Left ventricle myocardium inferior (tissue), 1 donor: ENCODE measurements around the gene NANS. TPM values are rescaled to one million over a fixed set of nuclear protein-coding genes. Genes with fewer than 3 reads are reported as not detected.

Source experiments
- DNase-seq: peaks from one replicate; pipeline ENCODE4 v3.0.0-alpha.2; 2020
- H3K27ac ChIP-seq: fragments of 200-600 bp; replicated peaks from 2 replicates; pipeline ENCODE4 v1.8.0; 2021
- H3K27me3 ChIP-seq: fragments of 200-600 bp; 2 replicates; pipeline ENCODE4 v1.8.0; 2021; ENCODE audit warnings: low read depth
- H3K36me3 ChIP-seq: fragments of 200-600 bp; 2 replicates; pipeline ENCODE4 v1.8.0; 2021
- H3K4me1 ChIP-seq: fragments of 200-600 bp; 2 replicates; pipeline ENCODE4 v1.8.0; 2021
- H3K4me3 ChIP-seq: fragments of 200-600 bp; 2 replicates; pipeline ENCODE4 v1.8.0; 2021; ENCODE audit warnings: mild to moderate bottlenecking, moderate library complexity
- H3K9me3 ChIP-seq: fragments of 200-600 bp; replicated peaks from 2 replicates; pipeline ENCODE4 v1.8.0; 2021
- intact Hi-C: fragments of 100-400 bp; cut with micrococcal nuclease; formaldehyde crosslinking; loops from one replicate; pipeline ENCODE4 v1.11.0; 2022
- total RNA-seq: library from RNA; stranded (reverse); fragmentation: NEBNext Ultra II Directional; extraction: Animal tissue kit (Norgen Biotek cat#: 25700); gene quantifications from one replicate; pipeline ENCODE4 v1.2.1, GENCODE V29; 2021
- TF ChIP-seq, protein P1 (sequence below): fragments of 200-600 bp; IDR thresholded peaks from 2 replicates; pipeline ENCODE4 v1.8.0; 2021; ENCODE audit warnings: antibody characterized with exemption, mild to moderate bottlenecking, borderline replicate concordance
- donor health status: DM: no; HTN: yes; CAD: no; lungs with severe emphysema.

NANS gene
- total RNA-seq, 1 donor from 2014 or later: 38.6 TPM

DNA sequence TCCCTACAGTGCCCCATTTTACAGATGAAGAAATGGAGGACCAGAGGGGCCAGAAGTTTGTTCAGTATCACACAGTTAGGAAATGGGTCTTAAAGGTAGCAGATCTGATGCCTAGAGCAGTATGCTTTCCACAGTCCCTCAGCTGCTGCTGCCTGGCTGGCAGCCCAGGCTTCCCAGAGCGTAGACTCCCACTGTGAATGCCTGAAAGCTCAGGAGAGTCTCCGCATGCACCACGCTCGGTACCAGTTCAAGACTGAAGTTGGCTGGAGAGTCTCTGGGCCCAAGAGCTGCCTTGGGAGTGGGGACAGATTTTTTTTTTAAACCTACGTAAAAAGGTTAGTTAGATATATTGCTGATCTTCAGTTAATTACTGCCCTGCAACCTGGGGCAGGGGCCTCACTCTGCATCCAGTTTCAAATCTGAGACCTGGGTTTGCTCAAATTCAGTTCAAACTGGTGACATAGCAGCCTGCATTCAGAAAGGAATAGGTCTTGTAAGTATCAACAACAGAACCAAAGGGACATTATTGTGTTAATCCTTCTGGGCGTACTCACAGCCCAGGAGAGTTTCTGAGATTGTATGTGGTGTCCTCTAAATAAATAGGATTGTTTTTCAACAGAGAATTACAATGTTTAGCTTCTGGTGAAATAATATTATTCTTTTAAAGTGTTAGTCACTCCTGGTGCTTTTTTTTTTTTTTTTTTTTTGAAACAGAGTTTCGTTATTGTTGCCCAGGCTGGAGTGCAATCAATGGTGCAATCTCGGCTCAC lies 8.3 kb downstream of the NANS start:
- H3K27ac ChIP-seq: no peak overlapping the region
- no peaks in the 10 kb centered on the region for H3K4me1 ChIP-seq
- H3K27me3 ChIP-seq: no peaks in the 10 kb centered on the region
- peaks cover 48% of the 10 kb centered on the region for H3K36me3 ChIP-seq
- TF ChIP-seq, protein P1, sequence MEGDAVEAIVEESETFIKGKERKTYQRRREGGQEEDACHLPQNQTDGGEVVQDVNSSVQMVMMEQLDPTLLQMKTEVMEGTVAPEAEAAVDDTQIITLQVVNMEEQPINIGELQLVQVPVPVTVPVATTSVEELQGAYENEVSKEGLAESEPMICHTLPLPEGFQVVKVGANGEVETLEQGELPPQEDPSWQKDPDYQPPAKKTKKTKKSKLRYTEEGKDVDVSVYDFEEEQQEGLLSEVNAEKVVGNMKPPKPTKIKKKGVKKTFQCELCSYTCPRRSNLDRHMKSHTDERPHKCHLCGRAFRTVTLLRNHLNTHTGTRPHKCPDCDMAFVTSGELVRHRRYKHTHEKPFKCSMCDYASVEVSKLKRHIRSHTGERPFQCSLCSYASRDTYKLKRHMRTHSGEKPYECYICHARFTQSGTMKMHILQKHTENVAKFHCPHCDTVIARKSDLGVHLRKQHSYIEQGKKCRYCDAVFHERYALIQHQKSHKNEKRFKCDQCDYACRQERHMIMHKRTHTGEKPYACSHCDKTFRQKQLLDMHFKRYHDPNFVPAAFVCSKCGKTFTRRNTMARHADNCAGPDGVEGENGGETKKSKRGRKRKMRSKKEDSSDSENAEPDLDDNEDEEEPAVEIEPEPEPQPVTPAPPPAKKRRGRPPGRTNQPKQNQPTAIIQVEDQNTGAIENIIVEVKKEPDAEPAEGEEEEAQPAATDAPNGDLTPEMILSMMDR: no peak
- intact Hi-C loops: no loop called here
- H3K9me3 ChIP-seq: no peaks in the 10 kb centered on the region
- no peak for DNase-seq
- no peak overlapping the region for H3K4me3 ChIP-seq

DNA sequence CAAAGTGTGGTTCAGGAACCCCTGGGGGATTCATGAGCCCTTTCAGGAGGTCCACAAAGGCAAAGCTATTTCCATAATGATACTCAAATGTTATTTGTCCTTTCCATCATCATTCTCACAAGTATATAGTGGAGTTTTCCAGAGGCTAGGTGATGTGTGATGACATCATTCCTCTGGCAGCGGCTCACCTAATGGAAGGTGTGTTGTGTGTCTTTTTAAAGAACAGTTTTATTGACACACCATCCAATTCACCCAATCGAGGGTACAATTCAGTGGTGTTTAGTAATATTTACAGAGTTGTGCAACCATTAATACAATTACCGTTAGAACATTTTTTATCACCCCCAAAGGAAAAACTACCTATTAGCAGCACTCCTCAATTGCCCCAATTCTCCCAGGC lies 9.7 kb downstream of the NANS start:
- Histone ChIP-seq H3K9me3 (no peaks in the 10 kb centered on the region), H3K27ac (no peak overlapping the region), H3K4me1 (no peaks in the 10 kb centered on the region), H3K36me3 (peaks cover 41% of the 10 kb centered on the region), H3K27me3 (no peaks in the 10 kb centered on the region), H3K4me3 (no peak overlapping the region)
- DNase-seq: no peak
- TF ChIP-seq, protein P1: no peak
- intact Hi-C loops: no loop called here

DNA sequence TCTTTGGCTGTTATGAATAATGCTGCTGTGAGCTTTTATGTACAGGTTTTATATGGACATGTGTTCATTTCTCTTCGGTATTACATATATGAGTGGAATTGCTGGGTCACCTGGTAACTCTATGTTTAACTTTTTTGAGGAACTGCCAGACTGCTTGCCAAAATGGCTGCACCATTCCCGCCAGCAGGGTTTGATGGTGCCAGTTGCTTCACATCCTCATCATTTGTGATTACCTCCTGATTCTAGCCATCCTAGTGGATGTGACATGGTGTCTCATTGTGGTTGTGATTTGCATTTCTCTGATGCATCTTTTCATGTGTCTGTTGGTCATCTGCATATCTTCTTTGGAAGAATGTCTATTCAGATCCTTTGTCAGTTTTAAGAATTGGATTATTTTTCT lies 10.7 kb downstream of the NANS start:
- peaks cover 32% of the 10 kb centered on the region for H3K36me3 ChIP-seq
- intact Hi-C loops: no loop called here
- H3K27me3 ChIP-seq: no peaks in the 10 kb centered on the region
- H3K4me3 ChIP-seq: no peak overlapping the region
- H3K4me1 ChIP-seq: no peaks in the 10 kb centered on the region
- DNase-seq: no peak
- no peak overlapping the region for H3K27ac ChIP-seq
- TF ChIP-seq, protein P1: no peak
- H3K9me3 ChIP-seq: no peaks in the 10 kb centered on the region

DNA sequence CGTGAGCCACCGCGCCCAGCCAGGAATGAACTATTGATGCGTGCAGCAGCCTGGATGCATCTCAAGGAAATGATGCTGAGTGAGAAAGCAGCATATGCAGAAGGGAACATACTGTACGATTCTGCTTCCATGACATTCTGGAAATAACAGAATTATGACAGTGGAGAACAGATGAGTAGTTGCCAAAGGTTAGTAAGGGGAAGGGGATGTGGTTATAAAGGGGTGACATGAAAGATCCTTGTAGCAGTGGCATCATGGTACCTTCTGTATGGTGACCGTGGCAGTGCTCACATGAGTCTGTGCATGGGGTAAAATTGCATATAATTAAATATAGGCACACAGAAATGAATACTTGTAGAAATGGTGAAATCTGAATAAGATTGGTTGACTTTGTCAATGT lies 13.0 kb downstream of the NANS start:
- H3K4me3 ChIP-seq: no peak overlapping the region
- no peak for DNase-seq
- intact Hi-C loops: no loop called here
- H3K27me3 ChIP-seq: no peaks in the 10 kb centered on the region
- H3K9me3 ChIP-seq: no peaks in the 10 kb centered on the region
- peaks cover 15% of the 10 kb centered on the region for H3K36me3 ChIP-seq
- peaks cover 6% of the 10 kb centered on the region for H3K4me1 ChIP-seq
- no peak overlapping the region for H3K27ac ChIP-seq
- TF ChIP-seq, protein P1: no peak

DNA sequence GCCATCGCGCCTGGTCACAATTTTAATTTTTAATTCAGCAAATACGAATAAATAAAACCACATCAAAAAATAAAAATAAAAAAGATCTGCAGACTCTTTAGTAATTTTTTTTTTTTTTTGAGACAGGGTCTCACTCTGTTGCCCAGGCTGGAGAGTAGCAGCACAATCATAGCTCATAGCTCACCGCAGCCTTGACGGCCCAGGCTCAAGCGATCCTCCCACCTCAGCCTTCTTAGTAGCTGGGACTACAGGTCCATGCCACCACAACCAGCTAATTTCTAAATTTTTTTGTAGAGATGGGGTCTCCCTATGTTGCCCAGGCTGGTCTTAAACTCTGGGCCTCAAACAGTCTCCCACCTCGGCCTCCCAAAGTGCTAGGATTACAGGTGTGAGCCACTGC lies 14.2 kb downstream of the NANS start:
- TF ChIP-seq, protein P1: no peak
- no peaks in the 10 kb centered on the region for H3K9me3 ChIP-seq
- H3K4me1 ChIP-seq: peaks cover 17% of the 10 kb centered on the region
- H3K4me3 ChIP-seq: no peak overlapping the region
- no peak for DNase-seq
- peaks cover 8% of the 10 kb centered on the region for H3K36me3 ChIP-seq
- H3K27ac ChIP-seq: no peak overlapping the region
- intact Hi-C loops: loop anchor here (10.0 kb wide), 1 partner anchor 184 kb away; the partner anchor contains the start of gene TBC1D2
- no peaks in the 10 kb centered on the region for H3K27me3 ChIP-seq
